ENCODE results near the gene TGFBR1.

TGFBR1 gene

GRCh38 chr9:99119976-99120655 is 15.2 kb downstream of the TGFBR1 start (continued):
- TF ChIP-seq ZNF148 (tag by site-specific recombination; IDR thresholded peaks at IDR 0.05; ENCODE audit: borderline replicate concordance) (no peak), MEIS1 (CRISPR knock-in tag; IDR thresholded peaks at IDR 0.05; ENCODE audit: borderline replicate concordance) (no peak)

GRCh38 chr9:99121604-99122003 is 16.7 kb downstream of the TGFBR1 start:
- Histone ChIP-seq H3K4me1 (ENCODE audit: control insufficient read depth, insufficient read depth, low read length) (peaks cover 11% of the 10 kb centered on the region), H3K36me3 (ENCODE audit: control insufficient read depth in 2 of 2, insufficient read depth in 1 of 2, low read length in 2 of 2) (no peaks in the 10 kb centered on the region), H3K9me3 (ENCODE audit: control insufficient read depth, insufficient read depth, low read depth, low read length) (no peaks in the 10 kb centered on the region), H3K27ac (ENCODE audit: extremely low read depth, low read depth, low read length) (no peak overlapping the region), H3K4me3 (ENCODE audit: low read depth, low read length) (no peak overlapping the region)
- TF ChIP-seq ZNF513 (tag by site-specific recombination; IDR thresholded peaks at IDR 0.05) (no peak), SP7 (tag by site-specific recombination; IDR thresholded peaks at IDR 0.05) (no peak), ZNF654 (tag by site-specific recombination; IDR thresholded peaks at IDR 0.05; ENCODE audit: low read depth) (no peak), ZNF114 (tag by site-specific recombination; IDR thresholded peaks at IDR 0.05) (no peak), ZNF645 (tag by site-specific recombination; IDR thresholded peaks at IDR 0.05) (no peak), ZIC2 (tag by site-specific recombination; IDR thresholded peaks at IDR 0.05) (no peak), WT1 (tag by site-specific recombination; IDR thresholded peaks at IDR 0.05) (no peak), PRDM1 (tag by site-specific recombination; IDR thresholded peaks at IDR 0.05) (no peak), ZNF530 (tag by site-specific recombination; IDR thresholded peaks at IDR 0.05; ENCODE audit: low read depth) (no peak), ZNF214 (tag by site-specific recombination; IDR thresholded peaks at IDR 0.05; ENCODE audit: borderline replicate concordance) (no peak), ZNF521 (tag by site-specific recombination; IDR thresholded peaks at IDR 0.05) (no peak), ZNF548 (tag by site-specific recombination; IDR thresholded peaks at IDR 0.05) (no peak), ZNF624 (tag by site-specific recombination; IDR thresholded peaks at IDR 0.05) (no peak), ZNF768 (tag by site-specific recombination; IDR thresholded peaks at IDR 0.05) (no peak), IKZF3 (tag by site-specific recombination; IDR thresholded peaks at IDR 0.05) (no peak), BCL6B (tag by site-specific recombination; IDR thresholded peaks at IDR 0.05) (no peak), ZNF433 (tag by site-specific recombination; IDR thresholded peaks at IDR 0.05; ENCODE audit: low read depth) (no peak), ZNF704 (tag by site-specific recombination; IDR thresholded peaks at IDR 0.05) (no peak)
- CTCF ChIA-PET: interaction anchor here (1.0 kb wide), 1 partner anchor 19 kb away, joined by 4 read pairs; no protein-coding TSS in a partner anchor
- POLR2A ChIA-PET: interaction anchor here (0.6 kb wide), 1 partner anchor 721 kb away, joined by 4 read pairs; no protein-coding TSS in a partner anchor

All from HEK293 (cell line).